Measurements from ENCODE around the gene RP9.
"Not testable (repeated sequence)": the region's sequence is repeated elsewhere in the genome, so short reads cannot be mapped to it uniquely, and the experiment has no call there.

RP9 gene

GRCh38 chr7:33100770-33101169, 8.4 kb downstream of the RP9 start:
- no peak for DNase-seq

DNA sequence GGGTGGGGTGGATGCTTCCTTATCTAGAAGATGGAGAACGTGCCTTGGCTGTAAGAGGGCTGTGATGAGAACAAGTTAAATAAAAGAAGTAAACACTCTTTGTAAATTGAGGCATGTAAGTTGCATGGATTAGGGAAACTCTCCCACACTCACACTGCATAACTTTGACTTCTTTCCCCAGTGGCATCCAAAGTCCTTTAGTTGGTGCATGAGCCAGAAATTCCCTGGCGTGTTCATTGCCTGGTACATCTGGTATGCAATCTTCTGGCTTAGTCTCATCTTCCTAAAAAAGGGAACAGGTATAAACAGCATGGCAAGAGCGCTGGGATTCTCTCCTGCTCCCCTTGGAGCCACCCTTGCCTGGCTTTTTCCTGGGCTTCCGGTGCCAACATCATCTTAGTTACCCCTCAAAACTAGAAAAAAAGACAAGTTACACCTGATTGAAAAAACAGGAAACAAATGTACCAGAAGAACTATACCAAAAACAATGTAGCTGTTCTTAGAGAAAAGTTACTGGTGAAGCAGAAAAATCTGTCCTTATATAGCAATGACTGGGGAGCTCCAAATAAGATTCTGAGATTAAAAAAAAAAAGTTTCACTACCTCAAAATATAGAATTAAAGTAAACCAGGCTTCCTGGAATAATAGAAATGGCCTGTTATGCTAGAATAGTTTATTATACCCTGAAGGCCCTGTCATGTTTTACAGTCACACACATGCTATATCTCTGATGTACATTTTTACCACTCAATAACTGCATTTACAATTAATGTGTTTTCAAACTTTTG, 9.9 kb downstream of the RP9 start:
- DNase-seq = no peak

GRCh38 chr7:33094745-33095275, 14.4 kb downstream of the RP9 start:
- not testable (repeated sequence) for DNase-seq

- DNase-seq = no peak
Observed at GRCh38 chr7:33093266-33093665, 15.9 kb downstream of the RP9 start.

DNA sequence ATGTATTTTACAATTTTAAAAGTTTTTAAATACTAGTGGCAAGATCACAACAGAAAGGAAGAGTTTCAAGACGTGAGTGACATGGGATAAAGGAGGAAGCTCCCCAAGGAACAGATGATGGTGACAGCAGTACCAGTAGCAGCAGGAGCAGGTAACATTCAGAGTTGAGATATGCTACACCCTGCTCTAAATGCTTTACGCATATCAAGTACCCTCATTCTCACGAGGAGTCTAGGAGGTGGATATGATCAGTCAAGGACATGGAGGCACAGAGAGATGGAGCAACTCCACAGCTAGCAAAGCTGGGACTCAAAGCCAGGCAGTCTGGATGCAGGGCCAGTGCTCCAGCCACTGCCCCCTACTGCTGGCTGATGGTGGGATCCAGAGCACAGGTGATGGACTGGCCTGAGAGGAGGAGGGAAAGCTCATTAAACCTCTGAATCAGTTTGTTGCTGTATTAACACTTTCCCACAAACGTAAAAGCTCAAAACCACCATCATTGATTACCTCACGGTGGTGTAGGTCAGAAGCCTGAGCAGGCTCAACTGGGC, 17.5 kb downstream of the RP9 start:
- no peak for DNase-seq

GRCh38 chr7:33091111-33091531, 18.1 kb downstream of the RP9 start:
- no peak for DNase-seq

DNA sequence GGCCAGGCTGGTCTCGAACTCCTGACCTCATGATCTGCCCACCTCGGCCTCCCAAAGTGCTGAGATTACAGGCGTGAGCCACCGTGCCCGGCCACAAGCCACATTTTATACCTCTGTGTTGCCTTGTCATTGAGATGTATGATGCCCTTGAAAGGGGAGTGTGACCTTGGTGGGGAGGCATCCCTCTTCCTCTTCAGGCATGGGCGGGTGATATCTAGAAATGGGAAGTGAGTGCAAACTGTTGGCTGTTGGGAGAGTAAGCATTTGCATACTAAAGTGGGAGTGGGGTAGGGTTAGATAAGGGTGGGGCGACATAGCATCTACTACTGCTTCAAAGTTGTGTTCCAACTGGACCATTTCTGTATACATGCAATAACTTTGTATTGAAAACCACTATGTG, 20.1 kb downstream of the RP9 start:
- DNase-seq = no peak

- no peak for DNase-seq
Observed at GRCh38 chr7:33087858-33088257, 21.3 kb downstream of the RP9 start.

DNA sequence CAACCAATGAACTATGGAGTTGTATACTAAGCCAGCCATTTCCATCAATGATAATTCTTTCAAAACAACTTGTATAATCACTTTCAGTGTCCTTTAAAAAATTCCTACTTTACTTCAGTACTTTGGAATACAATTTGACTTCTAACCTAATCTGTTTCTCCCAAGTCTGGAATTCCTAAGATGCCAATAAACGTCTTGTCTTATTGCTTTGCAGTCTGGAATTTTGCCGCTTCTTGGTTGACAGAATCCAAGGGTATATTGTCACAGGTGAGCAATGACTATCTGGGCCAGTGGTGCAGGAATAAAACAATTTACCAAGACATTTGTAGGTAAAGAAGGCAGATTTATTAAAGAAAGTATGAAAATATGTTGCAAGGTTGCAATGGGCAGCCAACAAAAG, 21.8 kb downstream of the RP9 start:
- no peak for DNase-seq

DNA sequence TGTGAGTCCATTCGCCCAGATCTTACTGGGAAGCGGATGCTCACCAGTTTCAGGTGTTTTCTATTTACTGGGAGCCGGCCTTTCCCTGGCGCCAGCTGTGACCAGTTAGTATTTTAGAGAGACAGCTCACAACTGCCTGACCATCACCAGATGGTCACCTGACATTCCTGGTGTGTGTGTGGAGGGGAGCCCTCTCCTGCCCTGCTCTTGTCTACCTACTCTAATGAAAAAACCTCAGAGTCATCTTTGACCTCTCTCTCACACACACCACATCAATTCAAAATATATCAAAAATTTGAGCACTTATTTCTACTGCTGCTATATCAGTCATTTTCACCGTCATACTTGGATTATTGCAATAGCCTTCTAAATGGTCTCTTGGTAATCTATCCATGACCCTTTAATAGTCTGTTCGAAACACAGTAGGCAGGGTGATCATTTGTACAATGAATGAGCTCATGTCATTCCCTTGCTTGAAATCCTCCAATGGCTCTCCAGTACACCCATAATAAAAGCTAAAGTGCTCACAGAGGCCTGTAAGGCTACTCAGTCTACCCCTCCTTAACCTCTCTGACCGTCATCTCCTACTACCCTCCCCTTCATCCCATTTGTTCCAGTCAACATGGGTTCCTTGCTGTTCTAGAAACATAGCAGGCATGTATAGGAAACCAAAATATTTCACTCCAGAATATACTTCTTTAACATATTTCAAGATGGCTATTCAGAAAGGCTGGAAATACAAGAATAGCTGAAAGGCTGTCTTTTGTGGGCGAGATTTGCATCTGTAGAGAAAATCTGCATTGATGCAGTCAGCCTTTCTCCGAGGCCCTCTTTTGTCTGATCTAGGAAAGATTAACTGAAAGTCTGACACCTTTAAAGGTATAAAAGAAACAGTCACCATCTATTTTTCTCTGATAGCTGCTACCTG, 29.2 kb downstream of the RP9 start:
- no peak for DNase-seq

- DNase-seq = no peak
Observed at GRCh38 chr7:33079096-33079495, 30.1 kb downstream of the RP9 start.

GRCh38 chr7:33076737-33077136, 32.5 kb downstream of the RP9 start:
- no peak for DNase-seq

GRCh38 chr7:33075818-33076518, 33.2 kb downstream of the RP9 start:
- DNase-seq = no peak

GRCh38 chr7:33073243-33073642, 36.0 kb downstream of the RP9 start:
- no peak for DNase-seq

GRCh38 chr7:33072471-33072870, 36.7 kb downstream of the RP9 start:
- peak; percentile 22 for DNase-seq

GRCh38 chr7:33070831-33071230, 38.4 kb downstream of the RP9 start:
- DNase-seq = no peak

DNA sequence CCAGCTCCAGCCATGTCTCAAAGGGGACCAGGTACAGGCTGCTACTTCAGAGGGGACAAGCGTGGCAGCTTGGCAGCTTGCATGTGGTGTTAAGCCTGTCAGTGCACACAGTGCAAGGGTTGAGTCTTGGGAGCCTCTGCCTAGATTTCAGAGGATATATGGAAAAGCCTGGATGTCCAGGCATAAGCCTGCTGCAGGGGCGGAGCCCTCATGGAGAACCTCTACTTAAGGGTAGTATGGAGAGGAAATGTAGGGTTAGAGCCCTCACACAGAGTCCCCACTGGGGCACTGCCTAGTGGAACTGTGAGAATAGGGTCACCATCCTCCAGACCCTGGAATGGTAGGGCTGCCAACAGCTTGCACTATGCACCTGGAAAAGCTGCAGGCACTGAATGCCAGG, 38.9 kb downstream of the RP9 start:
- DNase-seq = no peak

DNA sequence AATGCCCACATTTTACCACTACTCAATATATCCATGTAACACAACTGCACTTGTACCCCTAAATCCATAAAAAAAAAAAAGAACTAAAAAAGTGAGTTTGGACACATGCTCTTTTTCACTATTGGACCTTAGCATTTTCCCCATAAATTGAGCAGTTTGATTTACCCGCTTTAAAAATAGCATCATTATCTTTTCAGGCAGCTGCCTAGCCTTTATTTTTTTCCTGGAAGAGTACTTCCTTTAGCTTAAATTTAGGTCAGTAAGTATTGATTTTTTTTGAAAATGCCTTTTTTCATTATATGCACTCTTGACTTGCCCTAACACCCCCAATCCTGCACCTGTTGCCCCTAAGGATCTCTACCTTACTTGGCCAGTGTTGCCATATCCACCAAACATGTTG, 41.3 kb downstream of the RP9 start:
- no peak for DNase-seq

DNA sequence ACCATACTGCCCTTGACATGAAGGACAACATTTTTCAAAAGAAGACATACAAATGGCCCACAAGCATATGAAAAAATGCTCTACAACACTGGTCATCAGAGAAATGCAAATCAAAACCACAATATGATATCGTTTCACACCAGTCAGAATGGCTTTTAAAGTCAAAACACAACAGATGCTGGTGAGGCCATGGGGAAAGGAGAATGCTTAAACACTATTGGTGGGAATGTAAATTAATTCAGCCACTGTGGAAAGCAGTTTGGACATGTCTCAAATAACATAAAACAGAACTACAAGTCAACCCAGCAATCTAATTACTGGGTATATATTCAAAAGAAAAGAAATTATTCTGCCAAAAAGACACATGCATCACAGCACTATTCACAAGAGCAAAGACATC, 42.4 kb downstream of the RP9 start:
- no peak for DNase-seq

- DNase-seq = no peak
Observed at GRCh38 chr7:33065981-33066380, 43.2 kb downstream of the RP9 start.

GRCh38 chr7:33062782-33063443, 46.3 kb downstream of the RP9 start:
- peak; percentile 98 for DNase-seq

Measured in eye (tissue), 1 donor.